Stomach (tissue), 9 donors: ENCODE measurements around the gene UBE2M. TPM values are rescaled to one million over a fixed set of nuclear protein-coding genes. Genes with fewer than 3 reads are reported as not detected.

Experiments used
- DNase-seq, 2 donors: peaks; one replicate each; pipeline versions ENCODE4 v3.0.0 to v3.0.0-alpha.2; 2013 to 2019
- H3K27ac ChIP-seq, 5 donors: fragments of 200-600 bp in 4 of 5; sonication (generic) in 4 of 5; one replicate each; pipeline ENCODE4 v1.5.1; 2013 to 2019; ENCODE audit warnings: mild to moderate bottlenecking in 1 of 5, moderate library complexity in 1 of 5
- H3K27me3 ChIP-seq, 3 donors: fragments of 200-600 bp; sonication (generic); one replicate each; pipeline ENCODE4 v1.5.1; 2017 to 2019; ENCODE audit warnings: mixed run types in 1 of 3
- H3K36me3 ChIP-seq, 4 donors: fragments of 200-600 bp; sonication (generic); 1 replicate in 3 of 4; 2 replicates in 1 of 4; pipeline ENCODE4 v1.5.1; 2016 to 2019
- H3K4me1 ChIP-seq, 4 donors: fragments of 200-600 bp; sonication (generic); one replicate each; pipeline ENCODE4 v1.5.1; 2016 to 2019
- H3K4me3 ChIP-seq, 4 donors: fragments of 200-600 bp; sonication (generic) in 3 of 4; one replicate each; pipeline ENCODE4 v1.5.1; 2016 to 2019; ENCODE audit warnings: mild to moderate bottlenecking in 1 of 4
- H3K9me3 ChIP-seq, 4 donors: fragments of 200-600 bp; sonication (generic); one replicate each; pipeline ENCODE4 v1.5.1; 2016 to 2019
- EP300 ChIP-seq: sonication (generic); formaldehyde crosslinking; IDR thresholded peaks from one replicate; pipeline ENCODE4 v1.6.1; 2017; ENCODE audit warnings: antibody characterized with exemption
- POLR2A ChIP-seq, 4 donors: fragments of 450-650 bp; IDR thresholded peaks; one replicate each; pipeline ENCODE4 v1.6.1; 2016; ENCODE audit warnings: antibody characterized with exemption in 4 of 4, control low read depth in 2 of 4, mild to moderate bottlenecking in 1 of 4, moderate library complexity in 1 of 4
- POLR2AphosphoS5 ChIP-seq, 3 donors: sonication (generic); formaldehyde crosslinking; IDR thresholded peaks; one replicate each; pipeline ENCODE4 v1.6.1; 2016; ENCODE audit warnings: antibody characterized with exemption in 3 of 3
- WGBS, 5 donors: extraction: QIAGEN DNeasy Blood & Tissue Kit in 3 of 5; methylation state at CpG; one replicate each; pipeline versions ENCODE4 v1.1.5 to v1.1.7; 2013 to 2018; 5-methylcytosine and 5-hydroxymethylcytosine counted together
- intact Hi-C: fragments of 100-400 bp; cut with DNase I; formaldehyde crosslinking; loops from one replicate; pipeline ENCODE4 v1.15.1; 2023; ENCODE audit warnings: low total_unique reads
- polyA plus RNA-seq, 3 donors: library from polyadenylated mRNA; stranded (reverse); fragments of 200-250 nt; gene quantifications; one replicate each; pipeline ENCODE4 v1.2.3, GENCODE V29; 2013
- total RNA-seq, 5 donors: library from RNA; depleted of rRNA; stranded (reverse); fragments of >200 nt; gene quantifications; one replicate each; pipeline versions ENCODE4 v1.1.0 to v1.2.3, GENCODE V29; 2014 to 2016
- TF ChIP-seq, protein P1 (sequence below), 7 experiments: fragments of 450-650 bp in 4 of 7; fragments of 200-600 bp in 3 of 7; sonication (generic) in 3 of 7; IDR thresholded peaks; one replicate each; pipeline ENCODE4 v1.5.1; 2016 to 2019; ENCODE audit warnings: antibody characterized with exemption in 7 of 7, control low read depth in 2 of 7, mild to moderate bottlenecking in 1 of 7
- donor health status: healthy with polysubstance abuse.
- donor health status: Bipolar disorder and iron deficiency.
- donor health status: healthy.

Gene UBE2M
- total and polyA plus RNA-seq, 8 donors, result 9.8 to 51.5 (median 35.3) TPM; not detected in 1

DNA sequence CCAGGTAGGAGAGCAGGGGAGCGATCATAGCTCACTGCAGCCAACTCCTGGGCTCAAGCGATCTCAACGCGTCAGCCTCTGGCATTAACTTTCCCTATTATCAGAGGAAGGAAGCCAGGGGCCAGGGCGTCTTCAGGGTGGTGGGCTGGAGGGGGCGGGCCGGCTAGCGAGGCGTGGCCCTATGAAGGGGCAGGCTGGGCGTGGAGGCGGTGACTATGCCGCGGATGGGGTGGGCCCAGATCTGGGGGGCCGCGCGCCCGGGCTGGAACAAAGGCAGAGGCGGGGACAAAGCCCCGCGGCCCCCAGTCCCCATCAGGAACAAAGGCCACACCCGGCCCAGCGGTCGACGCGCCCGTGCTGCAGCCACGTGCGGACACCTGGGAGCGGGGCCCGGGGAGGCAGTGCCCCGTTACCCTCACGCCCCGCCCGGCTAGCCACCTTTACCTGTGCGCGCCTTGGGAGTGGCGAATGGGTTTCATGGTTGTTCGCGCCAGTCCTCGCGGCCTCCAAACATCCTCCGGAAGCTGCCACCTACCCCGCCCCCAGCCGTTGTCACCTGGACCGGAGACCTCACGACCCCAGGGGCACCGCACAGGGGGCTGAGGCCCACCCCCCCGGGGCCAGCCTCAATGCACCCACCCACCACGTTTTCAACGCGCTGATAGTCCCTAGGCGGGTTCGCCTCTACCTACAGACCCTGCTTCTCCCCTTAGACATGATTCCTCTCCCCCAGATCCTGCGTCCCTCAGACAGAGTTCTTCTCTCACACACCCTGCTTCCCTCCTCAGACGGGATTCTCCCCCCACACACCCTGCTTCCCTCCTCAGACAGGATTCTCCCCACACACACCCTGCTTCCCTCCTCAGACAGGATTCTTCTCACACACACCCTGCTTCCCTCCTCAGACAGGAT lies 19.9 kb downstream of the UBE2M start:
- no peaks in the 10 kb centered on the region for H3K9me3 ChIP-seq
- H3K4me1 ChIP-seq, result peaks cover 5 to 19% (median 17%) of the 10 kb centered on the region in 4 donors
- H3K36me3 ChIP-seq, result no peaks in the 10 kb centered on the region
- intact Hi-C loops, result no loop called here
- DNase-seq, result peak; percentile 47 to 95
- peak overlapping the region; percentile 30 to 54 (median 40) for H3K4me3 ChIP-seq
- WGBS, 5 donors, result 1 to 4% (median 3%) methylated on average over 18 to 55 of the region's 55 CpGs
- TF ChIP-seq POLR2A (IDR thresholded peaks at IDR 0.05), result no peak
- TF ChIP-seq, protein P1, sequence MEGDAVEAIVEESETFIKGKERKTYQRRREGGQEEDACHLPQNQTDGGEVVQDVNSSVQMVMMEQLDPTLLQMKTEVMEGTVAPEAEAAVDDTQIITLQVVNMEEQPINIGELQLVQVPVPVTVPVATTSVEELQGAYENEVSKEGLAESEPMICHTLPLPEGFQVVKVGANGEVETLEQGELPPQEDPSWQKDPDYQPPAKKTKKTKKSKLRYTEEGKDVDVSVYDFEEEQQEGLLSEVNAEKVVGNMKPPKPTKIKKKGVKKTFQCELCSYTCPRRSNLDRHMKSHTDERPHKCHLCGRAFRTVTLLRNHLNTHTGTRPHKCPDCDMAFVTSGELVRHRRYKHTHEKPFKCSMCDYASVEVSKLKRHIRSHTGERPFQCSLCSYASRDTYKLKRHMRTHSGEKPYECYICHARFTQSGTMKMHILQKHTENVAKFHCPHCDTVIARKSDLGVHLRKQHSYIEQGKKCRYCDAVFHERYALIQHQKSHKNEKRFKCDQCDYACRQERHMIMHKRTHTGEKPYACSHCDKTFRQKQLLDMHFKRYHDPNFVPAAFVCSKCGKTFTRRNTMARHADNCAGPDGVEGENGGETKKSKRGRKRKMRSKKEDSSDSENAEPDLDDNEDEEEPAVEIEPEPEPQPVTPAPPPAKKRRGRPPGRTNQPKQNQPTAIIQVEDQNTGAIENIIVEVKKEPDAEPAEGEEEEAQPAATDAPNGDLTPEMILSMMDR (IDR thresholded peaks at IDR 0.05), result no peak
- no peak for TF ChIP-seq POLR2AphosphoS5 (IDR thresholded peaks at IDR 0.05)
- no peak for TF ChIP-seq EP300
- peaks cover 4 to 52% (median 9%) of the 10 kb centered on the region in 3 donors for H3K27me3 ChIP-seq
- peak overlapping the region in 3 of 5 donors; percentile 33 to 56 (median 51) for H3K27ac ChIP-seq

DNA sequence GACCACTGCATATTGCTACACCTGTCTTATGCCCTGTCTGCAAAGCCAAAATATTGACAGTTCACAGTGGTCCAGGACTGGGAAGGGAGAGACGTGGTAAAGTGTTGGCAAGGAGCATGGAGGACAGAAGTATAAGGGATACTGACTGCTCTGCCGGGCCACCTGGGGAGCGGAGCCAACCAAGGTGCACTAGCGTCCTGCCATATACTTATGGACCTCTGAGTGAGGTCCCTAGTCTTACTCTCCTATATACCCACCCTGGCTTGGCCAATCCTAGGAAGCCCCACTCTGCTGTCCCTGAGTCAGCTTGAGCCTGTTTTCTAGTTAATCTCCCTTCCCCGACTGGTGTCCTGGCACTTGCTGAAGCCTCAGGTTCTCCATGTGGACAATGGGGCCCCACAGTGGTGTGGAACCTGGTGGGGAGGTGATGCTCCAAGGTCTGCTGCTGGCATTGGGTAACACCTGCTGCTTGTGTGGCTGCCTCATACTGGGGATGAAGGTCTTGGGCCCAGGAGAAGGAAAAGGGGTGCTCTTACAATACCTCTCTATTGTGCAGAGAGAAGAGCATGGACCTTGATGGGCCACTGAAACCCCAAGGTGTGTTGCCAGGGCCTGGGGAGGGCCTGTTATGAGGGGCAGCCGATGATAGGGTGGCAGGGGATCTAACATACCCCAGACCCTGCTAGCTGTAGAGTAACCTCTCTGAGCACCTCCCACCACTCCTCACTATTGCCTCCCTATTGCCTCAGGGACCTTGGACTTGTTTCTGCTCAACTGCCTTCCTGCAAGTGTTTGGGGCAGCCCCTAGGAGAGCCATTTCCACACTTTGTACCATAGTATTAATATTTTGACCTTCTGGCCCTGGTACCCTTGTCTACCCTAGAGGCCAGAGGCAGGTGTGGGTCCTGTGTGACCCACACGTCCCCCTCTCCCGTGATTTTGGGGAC lies 21.3 kb downstream of the UBE2M start:
- DNase-seq, result no peak
- peaks cover 5 to 13% (median 11%) of the 10 kb centered on the region in 4 donors for H3K4me1 ChIP-seq
- H3K9me3 ChIP-seq, result no peaks in the 10 kb centered on the region
- H3K36me3 ChIP-seq, result no peaks in the 10 kb centered on the region
- no peak overlapping the region for H3K27ac ChIP-seq
- TF ChIP-seq EP300 (no peak), POLR2A (IDR thresholded peaks at IDR 0.05) (no peak), POLR2AphosphoS5 (IDR thresholded peaks at IDR 0.05) (no peak)
- TF ChIP-seq, protein P1 (IDR thresholded peaks at IDR 0.05), result no peak
- peaks cover 4 to 50% (median 9%) of the 10 kb centered on the region in 3 donors for H3K27me3 ChIP-seq
- 85 to 94% (median 91%) methylated on average over 8 of the region's 8 CpGs for whole genome bisulfite sequencing, 5 donors
- no peak overlapping the region for H3K4me3 ChIP-seq
- intact Hi-C loops, result no loop called here

DNA sequence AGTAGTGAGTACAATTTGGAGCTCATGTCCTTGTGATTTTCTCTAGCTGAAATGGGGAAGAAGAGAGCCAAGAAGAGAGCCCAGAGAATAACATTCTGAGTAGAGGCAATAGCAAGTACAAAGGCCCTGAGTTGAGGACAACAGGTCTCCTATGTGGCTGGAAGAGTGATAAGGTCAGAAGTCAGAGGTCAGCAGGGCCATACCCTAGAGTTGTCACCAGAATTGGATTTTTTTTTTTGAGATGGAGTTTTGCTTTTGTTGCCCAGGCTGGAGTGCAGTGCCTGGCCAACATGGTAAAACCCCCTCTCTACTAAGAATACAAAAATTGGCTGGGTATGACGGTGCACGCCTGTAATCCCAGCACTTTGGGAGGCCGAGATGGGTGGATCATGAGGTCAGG lies 22.6 kb downstream of the UBE2M start:
- Histone ChIP-seq H3K36me3 (no peaks in the 10 kb centered on the region), H3K9me3 (no peaks in the 10 kb centered on the region), H3K27ac (no peak overlapping the region), H3K27me3 (peaks cover 4 to 56% (median 9%) of the 10 kb centered on the region in 3 donors), H3K4me1 (peaks cover 5 to 13% (median 11%) of the 10 kb centered on the region in 4 donors), H3K4me3 (no peak overlapping the region)
- TF ChIP-seq, protein P1 (IDR thresholded peaks at IDR 0.05), result no peak
- WGBS, 5 donors, result 91 to 98% (median 93%) methylated on average over 3 of the region's 3 CpGs
- no peak for DNase-seq
- intact Hi-C loops, result no loop called here
